GM19043 (cell line): ENCODE data around the gene RUNX2.

Experiments
- ATAC-seq: cut with Tn5 transposase; IDR thresholded peaks from one replicate; pipeline ENCODE4 v1.9.1; 2021; ENCODE audit warnings: low read depth; ENCODE audit not compliant: unreplicated experiment

RUNX2 gene

DNA sequence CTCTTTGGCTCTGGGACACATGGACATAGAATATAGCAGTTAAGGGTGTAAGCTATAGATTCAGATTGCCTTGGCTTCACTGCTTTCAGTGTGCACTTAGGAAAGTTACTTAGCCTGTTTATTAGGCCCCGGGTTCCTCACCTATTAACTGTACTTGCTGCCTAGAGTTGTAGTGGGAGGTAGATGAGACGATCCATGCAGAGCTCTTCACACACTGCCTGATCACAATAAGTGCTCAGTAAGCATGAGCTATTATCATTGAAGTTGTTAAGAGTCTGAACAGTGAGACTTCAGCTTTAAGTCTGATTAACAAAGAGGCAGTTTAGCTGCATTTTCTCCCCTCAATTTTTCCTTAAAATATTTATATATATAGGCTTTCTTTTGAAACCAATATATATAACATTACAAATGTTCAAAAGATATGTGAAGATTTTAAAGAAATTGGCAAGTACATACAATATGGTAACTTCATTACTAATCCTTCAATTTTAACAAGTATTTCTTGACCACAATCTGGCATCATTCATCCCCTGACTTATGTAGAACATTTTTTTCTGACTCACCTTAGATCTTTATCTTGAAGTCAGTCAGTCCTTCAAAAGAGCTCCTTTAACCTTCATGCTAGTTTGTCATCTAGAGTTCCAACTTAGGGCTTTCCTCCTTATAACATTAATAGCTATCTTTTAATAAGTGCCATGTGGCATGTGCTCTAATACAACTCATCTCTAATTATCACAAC lies 70.1 kb downstream of the RUNX2 start:
- no peak for ATAC-seq

DNA sequence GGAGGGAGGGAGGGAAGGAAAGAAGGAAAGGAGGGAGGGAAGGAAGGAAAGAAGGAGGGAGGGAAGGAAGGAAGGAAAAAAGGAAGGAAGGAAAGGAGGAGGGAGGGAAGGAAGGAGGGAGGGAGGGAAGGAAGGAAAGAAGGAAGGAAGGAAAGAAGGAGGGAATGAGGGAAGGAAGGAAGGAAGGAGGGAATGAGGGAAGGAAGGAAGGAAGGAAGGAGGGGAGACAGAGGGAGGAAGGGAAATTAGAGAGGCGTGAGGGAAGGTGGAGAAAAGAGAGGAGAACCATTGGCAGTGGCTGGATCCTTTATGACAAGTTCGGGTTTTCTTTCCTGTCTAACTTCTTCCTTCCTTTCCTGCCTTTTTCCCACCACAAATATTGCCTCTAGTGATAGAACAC lies 71.9 kb downstream of the RUNX2 start:
- ATAC-seq = no peak

DNA sequence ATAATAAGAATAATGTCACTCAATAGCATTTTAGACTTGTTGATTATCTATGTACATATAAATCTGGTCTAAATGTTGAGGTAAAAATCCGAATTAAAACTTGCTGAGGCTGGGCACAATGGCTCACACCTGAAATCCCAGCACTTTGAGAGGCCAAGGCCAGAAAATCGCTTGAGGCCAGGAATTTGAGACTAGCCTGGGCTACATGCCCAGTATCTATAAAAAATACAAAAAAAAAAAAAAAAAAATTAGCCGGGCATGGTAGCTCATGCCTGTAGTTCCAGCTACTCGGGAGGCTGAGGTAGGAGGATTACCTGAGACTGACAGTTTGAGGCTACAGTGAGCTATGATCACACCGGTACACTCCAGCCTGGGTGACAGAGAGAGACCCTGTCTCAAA lies 83.8 kb downstream of the RUNX2 start:
- ATAC-seq = no peak

DNA sequence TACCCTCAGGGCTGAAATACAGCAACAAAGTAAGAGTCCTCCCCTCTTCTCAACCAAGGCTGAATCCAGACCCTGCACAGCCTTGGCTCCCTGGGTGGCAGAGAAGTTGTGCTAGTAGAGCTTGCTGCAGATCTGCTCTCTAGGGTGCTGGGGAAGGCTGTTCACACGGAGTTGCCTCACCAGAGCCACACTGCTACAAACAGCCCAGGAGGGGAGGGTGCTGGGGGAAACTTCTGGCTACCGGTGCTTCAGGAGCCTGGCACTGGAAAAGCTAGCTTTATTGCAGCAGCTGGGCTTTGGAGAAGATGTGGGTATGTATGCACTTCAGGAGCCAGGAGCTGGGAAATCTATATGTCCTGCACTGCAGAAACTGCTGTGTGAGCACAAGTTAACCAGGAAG lies 87.2 kb downstream of the RUNX2 start:
- ATAC-seq = no peak

DNA sequence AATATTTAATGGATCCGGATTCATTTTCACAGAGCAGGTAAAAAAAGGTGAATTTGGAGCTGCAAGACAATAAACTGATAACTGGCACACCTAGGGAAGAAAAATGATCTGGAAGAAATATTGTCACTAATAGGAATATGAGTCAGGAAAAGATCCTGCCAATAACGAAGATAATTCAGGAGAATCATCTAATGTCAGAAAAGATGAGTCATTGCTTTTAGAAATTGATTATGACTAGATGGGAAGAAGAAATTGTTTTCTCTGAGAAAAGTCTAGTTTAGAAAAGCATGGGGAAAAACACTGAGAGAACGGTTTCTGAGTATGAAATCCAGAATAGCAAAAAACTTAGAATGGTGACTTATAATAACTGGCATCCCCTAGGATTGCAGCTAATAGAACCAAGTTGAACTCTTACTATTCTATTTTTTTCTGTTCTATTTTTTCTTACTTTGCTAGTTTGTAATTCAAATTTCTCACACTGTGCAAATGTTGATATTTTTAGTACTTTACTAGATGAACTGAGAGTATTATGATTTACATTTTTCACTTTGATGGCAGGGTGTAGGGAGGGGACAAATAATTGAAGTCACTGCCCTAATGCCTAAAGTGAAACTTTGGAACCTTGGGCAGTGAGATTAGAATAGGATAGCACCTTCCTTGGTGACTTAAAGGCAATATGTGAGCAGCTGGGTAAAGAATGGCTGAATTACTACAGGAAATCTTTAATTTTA lies 87.8 kb downstream of the RUNX2 start:
- ATAC-seq = no peak

DNA sequence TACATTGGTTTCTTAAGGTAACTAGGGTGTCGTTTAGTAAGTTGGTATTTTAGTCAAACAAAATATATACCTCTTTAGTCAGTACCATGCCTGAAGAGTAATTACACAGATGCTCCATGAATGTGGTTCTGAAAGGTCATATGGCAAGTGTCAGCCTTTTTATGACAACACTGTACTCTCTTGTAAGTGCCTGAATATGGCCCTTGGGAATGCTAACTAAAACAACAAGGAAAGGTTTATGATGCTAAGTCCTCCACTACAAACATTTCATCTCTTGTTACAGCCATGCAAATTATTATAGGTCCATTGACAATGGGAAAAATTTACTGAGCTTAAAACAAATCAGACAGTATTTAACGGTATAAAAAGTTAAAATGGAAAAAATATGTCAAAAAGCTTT lies 88.6 kb downstream of the RUNX2 start:
- no peak for ATAC-seq

DNA sequence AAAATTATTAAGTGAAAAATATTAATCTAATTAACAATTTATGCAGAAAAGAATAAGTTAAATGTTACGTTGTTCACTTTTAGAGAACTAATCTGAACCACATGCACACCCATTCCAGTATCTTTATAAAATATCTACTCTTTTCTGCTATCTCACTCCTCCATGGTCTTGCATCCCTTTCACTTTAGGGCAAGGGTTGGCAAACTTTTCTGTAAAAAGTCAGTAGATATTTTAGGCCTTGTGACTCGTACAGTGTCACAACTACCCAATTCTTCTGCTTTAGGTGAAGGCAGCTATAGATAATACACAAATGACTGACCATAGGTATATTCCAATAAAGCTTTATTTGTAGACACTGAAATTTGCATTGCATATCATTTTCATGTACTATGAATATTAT lies 89.3 kb downstream of the RUNX2 start:
- ATAC-seq = no peak

DNA sequence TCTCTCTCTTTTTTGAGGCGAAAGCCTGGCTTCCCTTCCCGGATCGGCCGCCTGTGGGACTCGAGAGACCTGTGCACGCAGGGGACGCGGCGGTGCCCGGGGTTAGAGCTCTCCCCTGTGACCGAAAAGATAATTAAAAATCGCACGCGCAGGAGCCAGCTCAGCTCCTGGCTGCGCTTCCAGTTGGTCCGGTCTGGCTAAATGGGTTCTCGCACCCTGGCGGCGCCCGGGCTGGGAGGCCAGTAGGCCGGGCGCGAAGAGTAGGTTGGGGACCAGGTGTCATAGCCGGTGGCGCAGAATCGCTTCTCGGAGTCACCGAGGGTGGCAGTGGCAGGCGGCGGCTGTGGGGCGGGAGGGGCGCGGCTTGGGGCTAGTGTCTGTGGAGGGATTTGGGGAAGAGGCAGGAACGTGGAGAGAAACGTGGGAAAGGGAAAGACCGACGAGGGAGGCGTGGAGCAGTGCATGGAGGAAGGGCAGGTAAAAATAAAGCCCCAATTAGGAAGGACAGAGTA lies 91.5 kb downstream of the RUNX2 start:
- ATAC-seq = no peak

DNA sequence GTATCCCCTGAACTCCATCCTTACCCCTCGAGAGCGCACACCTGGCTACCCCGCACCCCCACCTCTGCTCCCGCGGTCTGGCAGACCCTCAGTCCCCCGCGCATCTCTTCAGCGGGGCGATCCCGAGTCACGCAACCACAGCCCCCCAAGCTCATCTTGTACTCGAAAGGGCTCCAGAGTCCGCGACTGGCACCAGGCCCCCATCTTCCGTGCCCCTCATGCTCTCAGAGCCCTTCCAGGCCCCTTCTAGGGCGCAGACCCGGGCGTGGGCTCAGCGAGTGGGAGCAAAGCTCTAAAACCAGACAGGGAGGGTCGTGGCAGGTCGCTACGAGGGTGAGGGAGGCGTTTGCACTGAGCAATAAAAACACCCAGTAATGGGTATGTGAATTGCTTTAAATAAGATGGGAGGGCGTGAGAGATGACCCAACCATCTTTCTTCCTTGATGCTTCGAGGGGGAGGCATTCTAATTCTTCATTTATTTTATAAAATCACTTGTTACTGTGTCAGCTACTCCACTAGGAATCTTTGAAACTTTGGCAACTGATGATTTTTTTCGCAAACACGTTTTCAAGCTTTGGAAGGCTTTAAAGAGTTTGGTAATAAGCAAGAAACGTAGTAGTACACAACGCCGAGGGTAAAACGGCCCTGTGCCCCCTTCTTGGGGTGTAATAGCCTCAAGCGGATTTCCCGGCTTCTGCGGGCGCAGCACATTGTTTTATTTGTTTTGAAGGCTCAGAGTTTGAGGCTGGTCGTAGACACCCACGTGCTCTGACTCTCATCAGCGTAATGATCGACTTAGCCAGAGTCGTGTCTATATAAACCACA lies 92.2 kb downstream of the RUNX2 start:
- ATAC-seq = no peak

DNA sequence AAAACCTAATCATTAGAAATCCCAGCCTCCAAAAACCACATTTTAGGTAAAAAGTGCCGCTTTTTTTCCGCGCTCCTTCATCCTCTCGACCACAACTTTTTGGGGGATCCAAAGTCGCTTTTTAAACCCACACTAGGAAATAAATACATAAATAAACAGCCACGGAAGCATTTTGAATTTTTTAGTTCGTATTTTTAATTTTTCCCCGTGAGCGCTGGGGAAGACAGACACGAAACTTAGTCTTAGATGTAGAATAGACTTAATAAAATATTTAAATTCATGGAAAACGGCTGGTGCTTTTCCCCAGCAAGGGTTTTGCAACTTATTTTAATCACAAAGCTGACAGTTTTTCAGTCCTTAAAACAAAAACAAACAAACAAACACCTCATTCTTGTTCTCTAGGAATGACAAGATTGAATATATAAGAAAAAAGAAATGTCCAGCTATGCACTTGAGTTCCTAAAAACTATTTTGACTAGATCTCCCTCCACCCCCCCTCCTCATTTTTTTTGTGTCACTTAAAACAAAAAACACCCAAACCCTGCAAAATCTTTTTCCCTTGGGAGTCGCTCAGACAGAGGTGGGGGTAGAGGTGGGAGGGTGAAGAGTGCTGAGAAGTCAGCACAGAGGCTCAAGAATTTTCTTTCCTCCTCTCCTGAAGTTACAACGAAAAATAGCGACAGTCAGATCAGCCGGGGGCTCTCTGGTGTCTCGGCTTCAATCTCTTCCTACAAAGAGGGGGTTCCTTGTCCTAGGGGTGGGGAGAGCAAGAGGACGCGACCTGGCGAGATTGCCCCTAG lies 93.0 kb downstream of the RUNX2 start:
- no peak for ATAC-seq

DNA sequence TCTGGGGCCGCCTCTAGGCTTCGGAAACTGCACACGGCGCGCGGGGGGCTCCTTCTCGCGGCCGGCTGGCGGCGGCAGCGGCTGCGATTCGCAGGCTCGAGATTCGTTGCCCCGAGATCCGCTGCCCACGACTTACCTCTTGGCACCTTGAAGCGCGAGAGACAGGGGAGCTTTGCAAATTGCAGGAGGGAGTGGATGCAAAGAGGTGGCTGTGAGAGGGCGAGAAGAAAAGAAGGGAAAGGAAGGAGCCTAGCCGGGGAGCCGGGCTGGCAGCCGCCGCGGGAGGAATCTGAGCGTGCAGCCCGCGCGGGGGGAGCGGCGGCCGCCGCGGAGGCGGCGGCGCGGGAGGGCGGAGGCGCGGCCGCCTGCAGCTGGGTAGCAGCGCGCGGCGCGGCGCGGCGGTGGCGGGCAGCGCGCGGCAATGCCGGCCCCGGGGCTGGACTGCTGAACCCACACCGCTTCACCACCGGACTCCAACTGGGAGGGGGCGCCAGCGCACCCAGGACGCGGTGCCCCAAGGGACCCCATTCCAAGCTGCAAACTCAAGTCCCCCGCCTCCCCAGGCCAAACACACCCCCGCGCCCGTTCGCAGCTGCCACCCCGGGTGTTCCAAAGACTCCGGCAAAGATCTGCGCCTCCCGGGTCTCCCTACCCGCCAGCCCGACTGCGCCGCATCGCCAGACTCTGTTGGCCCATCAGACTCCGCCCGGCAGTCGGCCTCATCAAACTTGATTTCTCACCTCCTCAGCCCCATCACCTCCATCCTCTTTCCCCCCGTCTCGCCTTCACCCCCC lies 93.8 kb downstream of the RUNX2 start:
- ATAC-seq = no peak

DNA sequence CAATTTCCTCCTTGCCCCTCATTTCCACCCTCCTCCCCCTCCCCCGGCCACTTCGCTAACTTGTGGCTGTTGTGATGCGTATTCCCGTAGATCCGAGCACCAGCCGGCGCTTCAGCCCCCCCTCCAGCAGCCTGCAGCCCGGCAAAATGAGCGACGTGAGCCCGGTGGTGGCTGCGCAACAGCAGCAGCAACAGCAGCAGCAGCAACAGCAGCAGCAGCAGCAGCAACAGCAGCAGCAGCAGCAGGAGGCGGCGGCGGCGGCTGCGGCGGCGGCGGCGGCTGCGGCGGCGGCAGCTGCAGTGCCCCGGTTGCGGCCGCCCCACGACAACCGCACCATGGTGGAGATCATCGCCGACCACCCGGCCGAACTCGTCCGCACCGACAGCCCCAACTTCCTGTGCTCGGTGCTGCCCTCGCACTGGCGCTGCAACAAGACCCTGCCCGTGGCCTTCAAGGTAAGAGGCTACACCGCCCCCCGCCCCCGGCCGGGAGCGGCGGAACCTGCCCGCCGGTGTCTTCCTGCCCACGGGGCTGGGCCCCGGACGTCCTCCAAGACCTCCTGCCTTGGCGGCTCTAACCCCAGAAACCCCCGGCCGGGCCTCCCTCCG lies 94.5 kb downstream of the RUNX2 start:
- no peak for ATAC-seq

DNA sequence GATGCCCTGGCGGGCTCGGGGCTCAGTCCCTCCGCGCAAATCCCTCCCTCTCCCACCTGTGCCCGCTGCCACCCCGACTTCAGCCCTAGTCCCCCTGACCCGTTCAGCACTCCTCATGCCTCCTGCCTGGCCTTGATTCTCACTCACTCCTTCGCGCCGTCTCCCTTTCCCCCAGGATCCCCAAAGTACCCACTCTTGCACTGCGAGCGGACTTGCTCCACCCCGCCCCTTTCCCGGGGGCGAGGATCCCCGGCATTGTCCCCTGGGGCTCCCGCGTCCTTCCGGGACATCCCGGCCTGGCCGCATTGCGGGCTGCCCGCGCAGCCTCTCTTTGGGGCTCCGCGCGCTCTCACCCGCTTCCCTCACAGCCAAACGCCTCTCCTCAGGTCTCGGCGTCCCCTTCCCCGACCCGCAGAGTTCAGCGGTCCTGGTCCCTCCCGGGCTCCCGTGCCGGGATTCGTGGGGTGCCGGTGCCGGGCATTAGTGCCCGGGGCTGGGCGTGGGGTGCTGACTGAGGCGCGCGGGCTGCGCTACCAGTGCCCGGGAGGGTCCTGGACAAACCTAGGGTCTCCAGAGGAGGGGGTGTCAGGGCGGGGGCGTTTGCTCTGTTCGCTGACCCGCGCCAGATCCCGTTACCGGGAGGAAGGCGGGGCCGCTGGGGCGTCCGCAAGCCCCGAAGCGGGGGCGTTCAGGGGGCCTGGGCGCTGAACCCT lies 95.1 kb downstream of the RUNX2 start:
- ATAC-seq = no peak

DNA sequence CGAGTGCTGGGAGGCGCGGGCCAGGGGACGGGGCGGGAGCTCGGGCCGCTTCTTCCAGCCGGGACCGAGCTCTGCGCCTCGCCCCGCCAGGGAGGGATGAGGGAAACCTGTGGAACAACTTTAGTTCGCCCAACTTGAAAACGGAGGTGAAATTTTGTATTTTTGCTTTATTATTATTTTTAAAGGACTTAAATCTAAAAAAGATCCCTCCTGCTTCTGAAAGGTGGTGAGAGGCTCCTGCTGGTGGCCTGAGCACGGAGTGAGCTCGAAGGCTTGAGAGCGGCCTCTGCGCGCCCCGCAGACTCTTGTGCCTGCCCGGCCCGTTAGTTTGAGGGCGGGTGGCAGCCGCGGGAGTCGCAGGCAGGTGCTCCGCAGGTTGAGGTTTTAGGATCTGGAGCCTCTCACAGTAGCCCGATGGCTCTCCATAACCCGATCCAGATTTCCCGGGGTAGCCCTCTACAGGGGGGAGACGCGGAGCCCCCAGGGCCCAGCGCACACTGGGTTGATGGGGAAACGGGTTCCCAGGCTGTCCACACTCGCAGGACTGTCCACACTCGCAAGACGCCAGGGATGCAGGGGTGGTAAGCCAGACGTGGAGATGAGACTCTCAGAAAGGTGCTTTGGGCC lies 95.8 kb downstream of the RUNX2 start:
- ATAC-seq = no peak

DNA sequence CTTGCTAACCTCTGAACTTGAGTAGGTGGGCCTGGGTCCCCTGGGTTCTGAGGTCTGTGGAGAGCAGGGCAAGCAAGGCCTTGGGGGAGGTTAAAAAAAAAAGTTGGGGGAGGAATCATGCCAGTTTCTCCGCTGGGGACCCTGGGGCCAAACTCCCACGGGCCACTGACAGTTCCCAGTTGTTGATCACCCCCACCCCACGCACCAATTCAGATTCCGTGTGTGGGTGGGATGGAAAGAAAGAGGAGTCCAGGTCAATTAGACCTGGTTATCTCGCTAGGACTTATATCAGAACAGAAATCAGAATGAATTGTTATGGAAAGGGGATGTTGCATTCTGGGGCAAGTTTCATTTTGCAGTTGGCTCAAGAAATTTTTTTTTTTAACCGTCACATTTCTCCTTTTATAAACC lies 96.3 kb downstream of the RUNX2 start:
- no peak for ATAC-seq

DNA sequence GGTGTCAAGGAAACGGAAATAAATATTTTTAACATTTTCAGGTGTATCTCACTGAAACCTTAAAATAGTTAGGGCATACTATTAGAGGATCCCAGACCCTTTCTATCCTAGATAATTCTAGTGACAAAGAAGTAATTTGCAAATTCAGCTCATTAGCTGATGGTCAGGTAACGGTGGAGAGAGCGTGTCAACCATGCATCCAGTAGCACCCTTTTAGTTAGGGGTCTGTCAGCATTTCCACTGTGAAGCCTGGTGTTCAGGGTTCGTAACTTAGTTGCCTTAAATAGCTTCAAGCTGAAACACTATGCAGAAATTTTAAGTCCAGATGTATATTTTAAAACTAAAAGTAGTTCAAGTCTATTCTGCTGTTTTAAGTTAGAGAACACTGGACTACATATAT lies 98.1 kb downstream of the RUNX2 start:
- ATAC-seq = no peak

DNA sequence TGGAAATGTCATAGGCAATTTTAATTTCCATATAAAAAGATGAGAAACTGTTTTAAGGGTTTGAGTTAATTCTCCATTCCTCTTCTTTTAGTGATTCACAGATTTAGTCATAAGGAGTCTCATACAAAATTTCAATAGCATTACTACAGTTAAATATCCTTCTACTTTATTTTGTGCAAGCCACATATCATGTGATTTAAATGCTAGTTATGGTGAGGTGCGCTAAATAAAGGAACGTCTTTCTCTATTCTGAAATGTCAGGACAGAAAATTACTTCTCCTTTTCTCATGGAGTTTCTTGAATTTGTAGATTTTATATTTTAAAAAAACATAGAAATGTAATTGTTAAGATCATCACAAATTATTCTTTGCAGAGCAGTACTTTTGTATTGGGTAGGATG lies 99.6 kb downstream of the RUNX2 start:
- no peak for ATAC-seq

DNA sequence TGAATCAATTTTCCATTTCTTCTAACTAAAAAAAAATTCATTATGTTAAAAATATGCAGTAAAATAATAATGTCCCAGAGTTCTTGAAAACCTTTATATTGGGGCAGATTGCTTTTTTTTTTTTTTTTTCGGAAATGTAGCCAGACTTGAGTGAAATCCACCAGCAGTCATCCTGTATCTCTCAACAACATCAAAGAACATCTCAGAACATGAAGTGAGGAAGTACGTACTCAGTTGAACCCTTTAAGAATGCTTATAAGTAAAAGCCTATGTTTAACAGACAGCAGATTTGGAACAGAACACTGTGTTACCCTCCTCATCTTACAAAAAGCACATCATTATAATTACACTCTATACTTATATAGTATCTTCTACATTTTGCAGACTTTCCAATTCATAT lies 100.6 kb downstream of the RUNX2 start:
- no peak for ATAC-seq
